KMS-11 (cell line): ENCODE data around the gene FERMT3.

Experiments used
- H2AFZ ChIP-seq: fragments of 200-600 bp; sonication (generic); 2 replicates; pipeline ENCODE4 v1.6.1; 2016; ENCODE audit warnings: antibody characterized with exemption, mixed run types, low read depth
- H3K27ac ChIP-seq: fragments of 200-600 bp; sonication (generic); 2 replicates; pipeline ENCODE4 v1.6.1; 2016; ENCODE audit warnings: mild to moderate bottlenecking, mixed run types
- H3K27me3 ChIP-seq: fragments of 200-600 bp; sonication (generic); 2 replicates; pipeline ENCODE4 v1.6.1; 2017; ENCODE audit warnings: mild to moderate bottlenecking, low read depth, mixed run types, moderate library complexity; ENCODE audit not compliant: insufficient read depth
- H3K36me3 ChIP-seq: fragments of 200-600 bp; sonication (generic); 2 replicates; pipeline ENCODE4 v1.6.1; 2017; ENCODE audit warnings: mild to moderate bottlenecking, mixed run types; ENCODE audit not compliant: insufficient read depth
- H3K4me1 ChIP-seq: fragments of 200-600 bp; sonication (generic); 2 replicates; pipeline ENCODE4 v1.6.1; 2016; ENCODE audit warnings: mild to moderate bottlenecking, low read depth, mixed run types; ENCODE audit not compliant: poor library complexity, severe bottlenecking
- H3K4me2 ChIP-seq: fragments of 200-600 bp; sonication (generic); 2 replicates; pipeline ENCODE4 v1.7.0; 2016; ENCODE audit warnings: mild to moderate bottlenecking, mixed run types
- H3K4me3 ChIP-seq: fragments of 200-600 bp; sonication (generic); IDR thresholded peaks from 2 replicates; pipeline ENCODE4 v1.6.1; 2017; ENCODE audit warnings: low read depth, low read length, mixed read lengths; ENCODE audit not compliant: insufficient read depth
- H3K79me2 ChIP-seq: fragments of 200-600 bp; sonication (generic); 2 replicates; pipeline ENCODE4 v1.6.1; 2016; ENCODE audit warnings: low read depth, mixed run types; ENCODE audit not compliant: insufficient read depth
- H3K9ac ChIP-seq: fragments of 200-600 bp; sonication (generic); 2 replicates; pipeline ENCODE4 v1.6.1; 2016; ENCODE audit warnings: mild to moderate bottlenecking, mixed run types
- H4K20me1 ChIP-seq: fragments of 200-600 bp; sonication (generic); 2 replicates; pipeline ENCODE4 v1.6.1; 2016; ENCODE audit warnings: mild to moderate bottlenecking, mixed run types; ENCODE audit not compliant: insufficient read depth
- CTCF ChIP-seq: fragments of 200-600 bp; sonication (generic); conservative IDR thresholded peaks from 2 replicates; pipeline ENCODE4 v1.6.1; 2017; ENCODE audit warnings: low read depth, mild to moderate bottlenecking, antibody characterized with exemption, low read length, moderate library complexity, mixed read lengths

FERMT3 gene

DNA sequence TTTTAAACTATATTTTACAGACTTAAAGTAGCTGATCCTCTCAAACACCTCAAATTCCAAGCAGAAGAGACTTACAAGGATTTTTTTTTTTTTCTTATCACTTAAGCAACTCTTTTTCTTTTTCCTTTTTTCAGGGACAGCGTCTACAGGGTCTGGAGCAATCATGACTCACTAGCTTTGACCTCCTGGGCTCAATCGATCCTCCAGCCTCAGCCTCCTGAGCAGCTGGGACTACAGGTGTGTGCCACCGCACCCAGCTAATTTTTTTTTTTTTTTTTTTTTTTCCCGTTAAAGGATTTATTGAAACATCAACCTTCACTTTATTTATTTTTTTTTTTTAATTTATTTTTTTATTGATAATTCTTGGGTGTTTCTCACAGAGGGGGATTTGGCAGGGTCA is 36.1 kb upstream of the FERMT3 start:
- no peaks in the 10 kb centered on the region for H3K36me3 ChIP-seq
- no peaks in the 10 kb centered on the region for H3K4me1 ChIP-seq
- no peak overlapping the region for H3K27ac ChIP-seq
- no peaks in the 10 kb centered on the region for H3K79me2 ChIP-seq
- no peak overlapping the region for H3K4me3 ChIP-seq
- no peak overlapping the region for H3K9ac ChIP-seq
- H2AFZ ChIP-seq: no peak overlapping the region
- TF ChIP-seq CTCF: no peak
- H3K27me3 ChIP-seq: no peaks in the 10 kb centered on the region
- H4K20me1 ChIP-seq: no peaks in the 10 kb centered on the region
- H3K4me2 ChIP-seq: no peak overlapping the region

GRCh38 chr11:64173616-64174355 is 32.7 kb upstream of the FERMT3 start:
- H2AFZ ChIP-seq: no peak overlapping the region
- H3K9ac ChIP-seq: no peak overlapping the region
- no peaks in the 10 kb centered on the region for H3K4me1 ChIP-seq
- TF ChIP-seq CTCF: no peak
- H3K79me2 ChIP-seq: no peaks in the 10 kb centered on the region
- no peak overlapping the region for H3K4me2 ChIP-seq
- H3K27me3 ChIP-seq: no peaks in the 10 kb centered on the region
- H3K4me3 ChIP-seq: no peak overlapping the region
- H4K20me1 ChIP-seq: no peaks in the 10 kb centered on the region
- no peak overlapping the region for H3K27ac ChIP-seq
- no peaks in the 10 kb centered on the region for H3K36me3 ChIP-seq

DNA sequence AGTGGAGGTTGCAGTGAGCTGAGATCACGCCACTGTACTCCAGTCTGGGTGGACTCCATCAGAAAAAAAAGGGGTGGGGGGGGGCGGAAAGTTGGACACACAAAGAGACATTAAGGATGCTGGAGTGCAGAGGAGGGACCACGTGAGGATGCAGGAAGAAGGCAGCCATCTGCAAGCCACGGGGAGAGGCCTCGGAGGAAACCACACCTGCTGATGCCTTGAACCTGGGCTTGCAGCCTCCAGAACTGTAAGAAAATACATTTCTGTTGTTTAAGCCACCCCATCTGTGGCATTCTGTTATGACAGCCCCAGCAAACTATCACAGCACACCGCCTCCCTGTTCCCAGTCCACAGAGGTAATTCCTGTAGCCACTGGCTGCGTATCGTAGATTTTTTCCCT is 29.8 kb upstream of the FERMT3 start:
- TF ChIP-seq CTCF: no peak
- H4K20me1 ChIP-seq: no peaks in the 10 kb centered on the region
- no peak overlapping the region for H3K27ac ChIP-seq
- no peaks in the 10 kb centered on the region for H3K27me3 ChIP-seq
- peaks cover 12% of the 10 kb centered on the region for H3K4me1 ChIP-seq
- H3K9ac ChIP-seq: no peak overlapping the region
- H3K36me3 ChIP-seq: no peaks in the 10 kb centered on the region
- no peak overlapping the region for H3K4me3 ChIP-seq
- H3K79me2 ChIP-seq: no peaks in the 10 kb centered on the region
- no peak overlapping the region for H2AFZ ChIP-seq
- H3K4me2 ChIP-seq: no peak overlapping the region

DNA sequence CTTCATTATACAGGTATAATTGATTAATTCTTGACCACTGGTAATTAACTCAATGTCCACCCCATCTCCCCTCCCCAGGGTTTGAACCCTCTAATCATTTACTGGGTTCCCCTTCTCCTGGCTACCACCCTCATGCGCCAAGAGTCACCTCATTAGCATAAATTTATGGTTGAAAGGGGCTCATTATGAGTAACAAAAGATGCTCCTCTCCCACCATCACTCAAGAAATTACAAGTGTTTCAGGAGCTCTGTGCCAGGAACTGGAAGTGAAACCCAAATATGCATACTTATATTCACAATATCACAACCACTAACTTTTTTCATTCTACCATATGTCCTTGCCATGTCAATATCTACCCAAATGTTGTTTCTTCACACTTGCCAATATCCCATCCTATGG is 28.3 kb upstream of the FERMT3 start:
- Histone ChIP-seq H2AFZ (no peak overlapping the region), H3K4me3 (no peak overlapping the region), H3K27ac (no peak overlapping the region), H3K9ac (no peak overlapping the region), H3K27me3 (no peaks in the 10 kb centered on the region), H3K36me3 (no peaks in the 10 kb centered on the region), H3K4me1 (peaks cover 26% of the 10 kb centered on the region), H3K79me2 (peaks cover 7% of the 10 kb centered on the region; the same call in 1 of the 2 replicates), H4K20me1 (no peaks in the 10 kb centered on the region), H3K4me2 (no peak overlapping the region; the same call in 1 of the 2 replicates)
- no peak for TF ChIP-seq CTCF
